Natural killer cell (primary cell): ENCODE results near the gene TCF7. TPM values are rescaled to one million over a fixed set of nuclear protein-coding genes. Genes with fewer than 3 reads are reported as not detected.

ENCODE experiments used
- ATAC-seq, 3 donors: fragments of 150-1000 bp in 2 of 3; fragments of 200-7000 bp in 1 of 3; cut with Tn5 transposase; 1 replicate in 1 of 3; 2 replicates in 2 of 3; pipeline ENCODE4 v1.10.0; 2021; ENCODE audit warnings: mild to moderate bottlenecking in 2 of 3, moderate library complexity in 2 of 3
- DNase-seq, 2 donors: peaks; one replicate each; pipeline versions ENCODE4 v3.0.0 to v3.0.0-alpha.2; 2013 to 2021; ENCODE audit warnings: mixed read lengths in 1 of 2
- H3K27ac ChIP-seq: one replicate; pipeline ENCODE4 v1.5.1; 2013; ENCODE audit warnings: mild to moderate bottlenecking, low read length
- H3K27me3 ChIP-seq: one replicate; pipeline ENCODE4 v1.6.1; 2013; ENCODE audit warnings: low read length; ENCODE audit not compliant: control insufficient read depth, insufficient read depth
- H3K36me3 ChIP-seq: one replicate; pipeline ENCODE4 v1.6.1; 2013; ENCODE audit warnings: low read length; ENCODE audit not compliant: control insufficient read depth, insufficient read depth
- H3K4me1 ChIP-seq: one replicate; pipeline ENCODE4 v1.6.1; 2013; ENCODE audit warnings: low read length; ENCODE audit not compliant: control insufficient read depth, insufficient read depth
- H3K4me3 ChIP-seq: one replicate; pipeline ENCODE4 v1.5.1; 2013; ENCODE audit warnings: low read length
- H3K9me3 ChIP-seq: one replicate; pipeline ENCODE4 v1.6.1; 2013; ENCODE audit warnings: low read length; ENCODE audit not compliant: control insufficient read depth, insufficient read depth
- H3K27ac Mint-ChIP-seq, 2 donors: one replicate each; pipeline ENCODE4 v1.8.0; 2022; ENCODE audit warnings: mild to moderate bottlenecking in 2 of 2, mixed read lengths in 2 of 2, moderate library complexity in 1 of 2
- H3K27me3 Mint-ChIP-seq, 2 donors: one replicate each; pipeline ENCODE4 v1.8.0; 2022; ENCODE audit warnings: low read depth in 2 of 2, mixed read lengths in 2 of 2
- H3K36me3 Mint-ChIP-seq: one replicate; pipeline ENCODE4 v1.8.0; 2022; ENCODE audit warnings: mixed read lengths
- H3K4me1 Mint-ChIP-seq, 2 donors: one replicate each; pipeline ENCODE4 v1.8.0; 2022; ENCODE audit warnings: mixed read lengths in 2 of 2
- H3K4me3 Mint-ChIP-seq: one replicate; pipeline ENCODE4 v1.8.0; 2022; ENCODE audit warnings: mild to moderate bottlenecking, moderate library complexity, mixed read lengths
- H3K9me3 Mint-ChIP-seq, 2 donors: one replicate each; pipeline ENCODE4 v1.8.0; 2022; ENCODE audit warnings: mixed read lengths in 2 of 2
- WGBS: methylation state at CpG from one replicate; pipeline ENCODE4 v1.1.7; 2013; ENCODE audit warnings: missing lambda C conversion rate; ENCODE audit not compliant: insufficient coverage; 5-methylcytosine and 5-hydroxymethylcytosine counted together
- intact Hi-C: fragments of 100-400 bp; cut with micrococcal nuclease; formaldehyde crosslinking; loops from one replicate; pipeline ENCODE4 v1.14.2; 2022
- total RNA-seq, 4 donors: library from RNA; stranded (reverse); fragments of 120-200 nt in 1 of 4; gene quantifications; one replicate each; pipeline versions ENCODE4 v1.2.3 to v1.2.4, GENCODE V29; 2013 to 2022
- TF ChIP-seq, protein P1 (sequence below): fragments of 200-600 bp; IDR thresholded peaks from one replicate; pipeline ENCODE4 v1.8.0; 2022; ENCODE audit warnings: antibody characterized with exemption

TCF7 gene
- total RNA-seq, 3 donors from 2014 or later (not counting 1 experiment from before 2014, with no cell fraction given), result 97.7 to 203 (median 158) TPM

GRCh38 chr5:134142052-134142451, 27.6 kb downstream of the TCF7 start:
- TF ChIP-seq, protein P1, sequence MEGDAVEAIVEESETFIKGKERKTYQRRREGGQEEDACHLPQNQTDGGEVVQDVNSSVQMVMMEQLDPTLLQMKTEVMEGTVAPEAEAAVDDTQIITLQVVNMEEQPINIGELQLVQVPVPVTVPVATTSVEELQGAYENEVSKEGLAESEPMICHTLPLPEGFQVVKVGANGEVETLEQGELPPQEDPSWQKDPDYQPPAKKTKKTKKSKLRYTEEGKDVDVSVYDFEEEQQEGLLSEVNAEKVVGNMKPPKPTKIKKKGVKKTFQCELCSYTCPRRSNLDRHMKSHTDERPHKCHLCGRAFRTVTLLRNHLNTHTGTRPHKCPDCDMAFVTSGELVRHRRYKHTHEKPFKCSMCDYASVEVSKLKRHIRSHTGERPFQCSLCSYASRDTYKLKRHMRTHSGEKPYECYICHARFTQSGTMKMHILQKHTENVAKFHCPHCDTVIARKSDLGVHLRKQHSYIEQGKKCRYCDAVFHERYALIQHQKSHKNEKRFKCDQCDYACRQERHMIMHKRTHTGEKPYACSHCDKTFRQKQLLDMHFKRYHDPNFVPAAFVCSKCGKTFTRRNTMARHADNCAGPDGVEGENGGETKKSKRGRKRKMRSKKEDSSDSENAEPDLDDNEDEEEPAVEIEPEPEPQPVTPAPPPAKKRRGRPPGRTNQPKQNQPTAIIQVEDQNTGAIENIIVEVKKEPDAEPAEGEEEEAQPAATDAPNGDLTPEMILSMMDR, result no peak
- WGBS, result 93% methylated on average over 5 of the region's 5 CpGs
- Mint-ChIP-seq H3K9me3 (no peaks in the 10 kb centered on the region), H3K4me3 (no peak overlapping the region), H3K27me3 (no peaks in the 10 kb centered on the region), H3K27ac (peak overlapping the region; percentile 98), H3K36me3 (no peaks in the 10 kb centered on the region), H3K4me1 (peaks cover 24 to 65% of the 10 kb centered on the region in 2 donors)
- no peak overlapping the region for H3K4me3 ChIP-seq
- DNase-seq (no peak), ATAC-seq (no peak)
- no peaks in the 10 kb centered on the region for H3K9me3 ChIP-seq
- H3K27ac ChIP-seq, result no peak overlapping the region
- H3K27me3 ChIP-seq, result no peaks in the 10 kb centered on the region
- intact Hi-C loops, result no loop called here
- peaks cover 88% of the 10 kb centered on the region for H3K36me3 ChIP-seq
- H3K4me1 ChIP-seq, result peaks cover 57% of the 10 kb centered on the region

DNA sequence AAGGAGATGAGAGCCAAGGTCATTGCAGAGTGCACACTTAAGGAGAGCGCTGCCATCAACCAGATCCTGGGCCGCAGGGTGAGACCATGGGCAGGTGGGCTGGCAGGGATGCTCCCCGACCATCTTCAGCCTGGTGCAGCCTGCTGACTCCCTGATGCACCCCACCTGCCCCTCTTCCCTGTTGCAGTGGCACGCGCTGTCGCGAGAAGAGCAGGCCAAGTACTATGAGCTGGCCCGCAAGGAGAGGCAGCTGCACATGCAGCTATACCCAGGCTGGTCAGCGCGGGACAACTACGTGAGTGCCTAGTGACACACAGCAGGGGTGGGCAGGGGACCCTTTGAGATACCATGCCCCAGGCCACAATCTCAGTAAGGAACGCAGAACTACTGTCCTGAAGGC, 28.3 kb downstream of the TCF7 start:
- ATAC-seq, result no peak
- H3K27me3 ChIP-seq, result no peaks in the 10 kb centered on the region
- WGBS, result 94% methylated on average over 12 of the region's 12 CpGs
- peaks cover 92% of the 10 kb centered on the region for H3K36me3 ChIP-seq
- Mint-ChIP-seq H3K27me3 (no peaks in the 10 kb centered on the region), H3K27ac (peak overlapping the region; percentile 38), H3K4me3 (no peak overlapping the region), H3K4me1 (peaks cover 24 to 62% of the 10 kb centered on the region in 2 donors), H3K9me3 (no peaks in the 10 kb centered on the region), H3K36me3 (no peaks in the 10 kb centered on the region)
- no peaks in the 10 kb centered on the region for H3K9me3 ChIP-seq
- H3K4me1 ChIP-seq, result peaks cover 50% of the 10 kb centered on the region
- DNase-seq, result no peak
- H3K27ac ChIP-seq, result no peak overlapping the region
- intact Hi-C loops, result no loop called here
- H3K4me3 ChIP-seq, result no peak overlapping the region
- TF ChIP-seq, protein P1, result no peak

- intact Hi-C loops, result no loop called here
- 98% methylated on average over 5 of the region's 5 CpGs for WGBS
- ATAC-seq, result no peak
- Mint-ChIP-seq H3K27me3 (no peaks in the 10 kb centered on the region), H3K4me3 (no peak overlapping the region), H3K36me3 (no peaks in the 10 kb centered on the region), H3K9me3 (no peaks in the 10 kb centered on the region), H3K27ac (peak overlapping the region; percentile 38 to 89), H3K4me1 (peaks cover 24 to 56% of the 10 kb centered on the region in 2 donors)
- no peak for DNase-seq
- H3K36me3 ChIP-seq, result peaks cover 93% of the 10 kb centered on the region
- no peak overlapping the region for H3K27ac ChIP-seq
- H3K4me3 ChIP-seq, result no peak overlapping the region
- H3K27me3 ChIP-seq, result no peaks in the 10 kb centered on the region
- TF ChIP-seq, protein P1, result no peak
- no peaks in the 10 kb centered on the region for H3K9me3 ChIP-seq
- peaks cover 43% of the 10 kb centered on the region for H3K4me1 ChIP-seq
Measured at GRCh38 chr5:134143431-134143830, 28.9 kb downstream of the TCF7 start.
